H1 (cell line): Measurements from ENCODE around the gene HDAC10. TPM values are rescaled to one million over a fixed set of nuclear protein-coding genes. Genes with fewer than 3 reads are reported as not detected.

Experiments used
- CTCF ChIA-PET: fragments of 300-600 bp; sonication (Branson Sonifier 250); formaldehyde crosslinking; loops from one replicate; lab custom pipeline; 2021; ENCODE audit not compliant: partially characterized antibody; lab: Charles Lee
- POLR2A ChIA-PET: fragments of 300-600 bp; sonication (Branson Sonifier 250); formaldehyde crosslinking; loops from one replicate; lab custom pipeline; 2021; ENCODE audit warnings: inconsistent platforms; ENCODE audit not compliant: partially characterized antibody; lab: Charles Lee
- DNase-seq, 2 experiments: peaks; one replicate each; pipeline versions ENCODE4 v3.0.0 to v3.0.0-alpha.2; 2010 to 2022; ENCODE audit warnings: low spot score in 2 of 2, low read depth in 1 of 2, mixed read lengths in 1 of 2
- FAIRE-seq: peaks from 2 replicates; lab custom pipeline; 2011; peaks lifted over from hg19 to GRCh38; lab: Jason Lieb, UNC
- H2AFZ ChIP-seq: 2 replicates; pipeline ENCODE4 v1.8.1; 2012; ENCODE audit warnings: low read length, inconsistent platforms
- H2AK5ac ChIP-seq: 2 replicates; pipeline ENCODE4 v1.6.1; 2013; ENCODE audit warnings: low read depth, low read length
- H2BK120ac ChIP-seq: replicated peaks from 2 replicates; pipeline ENCODE3; 2013; ENCODE audit warnings: low read depth, low read length, inconsistent platforms
- H2BK12ac ChIP-seq: 2 replicates; pipeline ENCODE4 v1.6.1; 2013; ENCODE audit warnings: low read depth, low read length
- H2BK15ac ChIP-seq: 2 replicates; pipeline ENCODE4 v1.6.1; 2013; ENCODE audit warnings: low read length
- H2BK20ac ChIP-seq: 2 replicates; pipeline ENCODE4 v1.6.1; 2013; ENCODE audit warnings: low read length
- H2BK5ac ChIP-seq: 2 replicates; pipeline ENCODE4 v1.6.1; 2013; ENCODE audit warnings: low read depth, low read length
- H3K14ac ChIP-seq: 2 replicates; pipeline ENCODE4 v1.6.1; 2013; ENCODE audit warnings: inconsistent platforms; ENCODE audit not compliant: insufficient read length
- H3K18ac ChIP-seq: 2 replicates; pipeline ENCODE4 v1.6.1; 2013; ENCODE audit warnings: low read length; ENCODE audit errors: extremely low read depth
- H3K23ac ChIP-seq: 2 replicates; pipeline ENCODE4 v1.6.1; 2013; ENCODE audit warnings: inconsistent platforms; ENCODE audit not compliant: insufficient read length
- H3K23me2 ChIP-seq: 2 replicates; pipeline ENCODE4 v1.6.1; 2013; ENCODE audit warnings: low read depth, low read length
- H3K27ac ChIP-seq: 2 replicates; pipeline ENCODE4 v1.6.1; 2011; ENCODE audit warnings: low read depth, low read length, inconsistent platforms
- H3K27me3 ChIP-seq, 4 experiments: replicated peaks in 1 of 4; 1 replicate in 1 of 4; 2 replicates in 3 of 4; pipeline versions ENCODE4 v1.6.1 to v1.8.1; 2011 to 2013; ENCODE audit warnings: low read length in 3 of 4, mild to moderate bottlenecking in 3 of 4, inconsistent platforms in 2 of 4, mixed read lengths in 2 of 4, moderate library complexity in 1 of 4; ENCODE audit not compliant: control insufficient read depth in 3 of 4, insufficient read depth in 3 of 4; ENCODE audit errors: extremely low read depth in 1 of 4
- H3K36me3 ChIP-seq, 4 experiments: 2 replicates each; pipeline versions ENCODE4 v1.6.1 to v1.8.1; 2011 to 2013; ENCODE audit warnings: mild to moderate bottlenecking in 4 of 4, low read length in 3 of 4, moderate library complexity in 2 of 4, control low read depth in 1 of 4, inconsistent platforms in 1 of 4; ENCODE audit not compliant: insufficient read depth in 4 of 4, control insufficient read depth in 2 of 4
- H3K4ac ChIP-seq: replicated peaks from 2 replicates; pipeline ENCODE3; 2013; ENCODE audit warnings: low read length, low read depth, mixed read lengths, inconsistent platforms; ENCODE audit not compliant: insufficient read length
- H3K4me1 ChIP-seq, 4 experiments: replicated peaks in 1 of 4; 1 replicate in 1 of 4; 2 replicates in 3 of 4; pipeline versions ENCODE4 v1.6.1 to v1.8.1; 2011 to 2013; ENCODE audit warnings: low read length in 3 of 4, inconsistent platforms in 2 of 4, mixed read lengths in 1 of 4; ENCODE audit not compliant: insufficient read depth in 4 of 4, control insufficient read depth in 3 of 4
- H3K4me2 ChIP-seq, 2 experiments: 2 replicates each; pipeline versions ENCODE4 v1.6.1 to v1.8.1; 2011 to 2013; ENCODE audit warnings: low read depth in 2 of 2, low read length in 2 of 2, control low read depth in 1 of 2, inconsistent platforms in 1 of 2, mild to moderate bottlenecking in 1 of 2; ENCODE audit not compliant: insufficient read depth in 1 of 2
- H3K4me3 ChIP-seq, 4 experiments: fragments of 200-600, 300-600 bp in 1 of 4; sonication (generic), shearing (Covaris generic), sonication (Bioruptor Twin) in 1 of 4; 2 replicates each; pipeline versions ENCODE4 v1.5.1 to v1.8.1; 2011 to 2016; ENCODE audit warnings: low read length in 4 of 4, low read depth in 3 of 4, control low read depth in 2 of 4, inconsistent platforms in 2 of 4, mild to moderate bottlenecking in 2 of 4, mixed read lengths in 1 of 4, moderate library complexity in 1 of 4; ENCODE audit not compliant: insufficient read depth in 2 of 4; ENCODE audit errors: extremely low read depth in 1 of 4
- H3K56ac ChIP-seq: replicated peaks from 2 replicates; pipeline ENCODE3; 2013; ENCODE audit warnings: low read depth, mild to moderate bottlenecking, mixed read lengths, low read length, inconsistent platforms; ENCODE audit not compliant: insufficient read length
- H3K79me1 ChIP-seq: 2 replicates; pipeline ENCODE4 v1.6.1; 2013; ENCODE audit warnings: low read depth, low read length, control low read depth
- H3K79me2 ChIP-seq, 2 experiments: 2 replicates each; pipeline versions ENCODE4 v1.6.1 to v1.8.1; 2012 to 2013; ENCODE audit warnings: low read length in 2 of 2, mild to moderate bottlenecking in 2 of 2, inconsistent platforms in 1 of 2; ENCODE audit not compliant: insufficient read depth in 2 of 2, control insufficient read depth in 1 of 2
- H3K9ac ChIP-seq, 4 experiments: replicated peaks in 1 of 4; 1 replicate in 1 of 4; 2 replicates in 3 of 4; pipeline versions ENCODE4 v1.6.1 to v1.8.1; 2011 to 2013; ENCODE audit warnings: low read depth in 3 of 4, low read length in 3 of 4, control low read depth in 2 of 4, mild to moderate bottlenecking in 2 of 4, moderate library complexity in 2 of 4, inconsistent platforms in 1 of 4; ENCODE audit errors: extremely low read depth in 1 of 4
- H3K9me3 ChIP-seq, 2 experiments: 2 replicates each; pipeline versions ENCODE4 v1.6.1 to v1.8.1; 2012 to 2013; ENCODE audit warnings: mild to moderate bottlenecking in 2 of 2, moderate library complexity in 2 of 2, control low read depth in 1 of 2, inconsistent platforms in 1 of 2, low read depth in 1 of 2, low read length in 1 of 2, mixed read lengths in 1 of 2; ENCODE audit not compliant: insufficient read depth in 2 of 2
- H4K20me1 ChIP-seq, 2 experiments: replicated peaks in 1 of 2; 2 replicates each; pipeline versions ENCODE3 to v1.8.1; 2011 to 2013; ENCODE audit warnings: inconsistent platforms in 2 of 2, low read length in 2 of 2, mild to moderate bottlenecking in 1 of 2; ENCODE audit not compliant: insufficient read depth in 2 of 2, control insufficient read depth in 1 of 2
- H4K5ac ChIP-seq: 2 replicates; pipeline ENCODE4 v1.6.1; 2013; ENCODE audit warnings: low read length, low read depth, mixed read lengths, inconsistent platforms; ENCODE audit not compliant: insufficient read length
- H4K8ac ChIP-seq: 2 replicates; pipeline ENCODE4 v1.8.0; 2013; ENCODE audit warnings: mild to moderate bottlenecking, moderate library complexity, low read length, inconsistent platforms; ENCODE audit not compliant: insufficient read depth; ENCODE audit errors: extremely low read depth
- H4K91ac ChIP-seq: replicated peaks from 2 replicates; pipeline ENCODE3; 2013; ENCODE audit warnings: low read length, mixed read lengths, inconsistent platforms; ENCODE audit not compliant: insufficient read length
- CBX5 ChIP-seq: fragments of 300-800, 300-1000 bp; sonication (generic); IDR thresholded peaks from 2 replicates; pipeline ENCODE4 v1.7.1; 2016; ENCODE audit warnings: antibody characterized with exemption, low read length, low read depth
- CBX8 ChIP-seq: fragments of 300-800, 300-1000 bp; sonication (generic); IDR thresholded peaks from 2 replicates; pipeline ENCODE4 v1.7.1; 2016; ENCODE audit warnings: low read depth, low read length, borderline replicate concordance
- EZH2 ChIP-seq: fragments of 200-600 bp; sonication (generic); IDR thresholded peaks from 2 replicates; pipeline ENCODE4 v1.7.1; 2012; ENCODE audit warnings: low read depth, mild to moderate bottlenecking, moderate library complexity, low read length, inconsistent platforms; ENCODE audit not compliant: severe bottlenecking
- HDAC6 ChIP-seq: IDR thresholded peaks from one replicate; pipeline ENCODE4 v1.7.1; 2012; ENCODE audit warnings: low read depth, mild to moderate bottlenecking, inconsistent platforms, low read length, moderate library complexity
- JUN ChIP-seq: IDR thresholded peaks from 2 replicates; pipeline ENCODE4 v1.6.1; 2011; ENCODE audit warnings: low read depth, mild to moderate bottlenecking, improper control_type of control experiment, low read length
- SIRT6 ChIP-seq: IDR thresholded peaks from one replicate; pipeline ENCODE4 v1.7.1; 2012; ENCODE audit warnings: low read length, inconsistent platforms
- SP2 ChIP-seq: IDR thresholded peaks from 2 replicates; pipeline ENCODE4 v1.6.1; 2012; ENCODE audit warnings: mild to moderate bottlenecking, low read length, inconsistent platforms
- WGBS, 2 experiments: shearing (Covaris generic) in 1 of 2; methylation state at CpG; one replicate each; pipeline versions ENCODE4 v1.1.6 to v1.1.7; 2013 to 2015; ENCODE audit warnings: low lambda C conversion rate in 2 of 2, mixed read lengths in 2 of 2, inconsistent platforms in 1 of 2, low coverage in 1 of 2, missing lambda C conversion rate in 1 of 2; ENCODE audit not compliant: insufficient replicate concordance in 2 of 2, insufficient coverage in 1 of 2, insufficient read length in 1 of 2; ENCODE audit errors: extremely low coverage in 1 of 2, missing lambda C conversion rate in 1 of 2; 5-methylcytosine and 5-hydroxymethylcytosine counted together
- polyA plus RNA-seq, 7 experiments: library from polyadenylated mRNA; depleted of rRNA in 3 of 7; stranded (reverse) in 5 of 7; unstranded in 2 of 7; fragments of >200 nt in 5 of 7; fragments of 200-250 nt in 2 of 7; gene quantifications; 1 replicate in 5 of 7; 2 replicates in 1 of 7; 4 replicates in 1 of 7; pipeline versions ENCODE4 v1.2.1 to v1.2.3, GENCODE V29; 2011 to 2013; ENCODE audit warnings: missing spikeins in 2 of 7, mixed read lengths in 2 of 7
- total RNA-seq: library from RNA; stranded (reverse); fragmentation: NEBNext Ultra II Directional; extraction: Animal tissue kit (Norgen Biotek cat#: 25700); gene quantifications from 2 replicates; pipeline ENCODE4 v1.2.1, GENCODE V29; 2021
- TF ChIP-seq, protein P1 (sequence below): IDR thresholded peaks from 2 replicates; pipeline ENCODE4 v1.6.1; 2012; ENCODE audit warnings: inconsistent platforms
- TF ChIP-seq, protein P2 (sequence below): IDR thresholded peaks from 2 replicates; pipeline ENCODE4 v1.6.1; 2012; ENCODE audit warnings: inconsistent platforms
- TF ChIP-seq, protein P3 (sequence below), 3 experiments: IDR thresholded peaks; 1 replicate in 2 of 3; 2 replicates in 1 of 3; pipeline versions ENCODE4 v1.5.1 to v1.6.1; 2011; ENCODE audit warnings: low read length in 3 of 3, mild to moderate bottlenecking in 3 of 3, inconsistent platforms in 2 of 3, low read depth in 1 of 3, moderate library complexity in 1 of 3; ENCODE audit not compliant: insufficient read depth in 1 of 3; ENCODE audit errors: control extremely low read depth in 1 of 3

The HDAC10 gene
- total and polyA plus RNA-seq, 2 of the 8 experiments (the other 6 are each of a cell fraction or from before 2014, with no cell fraction given), result 11.2 to 26.4 TPM

DNA sequence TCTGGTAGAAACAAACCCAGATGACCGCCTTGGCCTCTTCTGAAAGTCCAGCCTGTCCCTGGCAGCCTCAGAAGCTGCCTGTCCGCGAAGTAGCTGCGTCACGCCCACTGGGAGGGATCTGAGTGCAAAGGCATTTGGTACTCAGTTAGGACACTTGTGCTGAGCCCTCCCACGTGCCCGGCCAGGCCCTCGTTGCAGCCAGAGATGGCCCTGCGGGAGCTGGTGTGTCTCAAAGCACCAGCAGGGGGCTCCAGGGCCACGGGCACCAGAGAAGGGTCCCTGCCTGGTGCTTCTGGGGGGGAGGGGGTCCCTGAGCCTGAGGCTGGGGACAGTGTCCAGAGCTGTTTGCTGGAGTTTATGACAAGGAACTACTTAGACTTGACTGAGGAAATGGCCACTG lies 44.5 kb downstream of the HDAC10 start:
- H3K4ac ChIP-seq, result no peak overlapping the region
- no peak for TF ChIP-seq CBX5
- no peak for TF ChIP-seq CBX8
- no peak for TF ChIP-seq HDAC6
- TF ChIP-seq, protein P1, sequence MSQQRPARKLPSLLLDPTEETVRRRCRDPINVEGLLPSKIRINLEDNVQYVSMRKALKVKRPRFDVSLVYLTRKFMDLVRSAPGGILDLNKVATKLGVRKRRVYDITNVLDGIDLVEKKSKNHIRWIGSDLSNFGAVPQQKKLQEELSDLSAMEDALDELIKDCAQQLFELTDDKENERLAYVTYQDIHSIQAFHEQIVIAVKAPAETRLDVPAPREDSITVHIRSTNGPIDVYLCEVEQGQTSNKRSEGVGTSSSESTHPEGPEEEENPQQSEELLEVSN, result peak; percentile 35; the same call in 1 of the 2 replicates
- no peak for TF ChIP-seq SIRT6
- TF ChIP-seq SP2, result no peak
- TF ChIP-seq, protein P2, sequence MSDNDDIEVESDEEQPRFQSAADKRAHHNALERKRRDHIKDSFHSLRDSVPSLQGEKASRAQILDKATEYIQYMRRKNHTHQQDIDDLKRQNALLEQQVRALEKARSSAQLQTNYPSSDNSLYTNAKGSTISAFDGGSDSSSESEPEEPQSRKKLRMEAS, result peak; percentile 73
- no peak for TF ChIP-seq EZH2
- TF ChIP-seq, protein P3, sequence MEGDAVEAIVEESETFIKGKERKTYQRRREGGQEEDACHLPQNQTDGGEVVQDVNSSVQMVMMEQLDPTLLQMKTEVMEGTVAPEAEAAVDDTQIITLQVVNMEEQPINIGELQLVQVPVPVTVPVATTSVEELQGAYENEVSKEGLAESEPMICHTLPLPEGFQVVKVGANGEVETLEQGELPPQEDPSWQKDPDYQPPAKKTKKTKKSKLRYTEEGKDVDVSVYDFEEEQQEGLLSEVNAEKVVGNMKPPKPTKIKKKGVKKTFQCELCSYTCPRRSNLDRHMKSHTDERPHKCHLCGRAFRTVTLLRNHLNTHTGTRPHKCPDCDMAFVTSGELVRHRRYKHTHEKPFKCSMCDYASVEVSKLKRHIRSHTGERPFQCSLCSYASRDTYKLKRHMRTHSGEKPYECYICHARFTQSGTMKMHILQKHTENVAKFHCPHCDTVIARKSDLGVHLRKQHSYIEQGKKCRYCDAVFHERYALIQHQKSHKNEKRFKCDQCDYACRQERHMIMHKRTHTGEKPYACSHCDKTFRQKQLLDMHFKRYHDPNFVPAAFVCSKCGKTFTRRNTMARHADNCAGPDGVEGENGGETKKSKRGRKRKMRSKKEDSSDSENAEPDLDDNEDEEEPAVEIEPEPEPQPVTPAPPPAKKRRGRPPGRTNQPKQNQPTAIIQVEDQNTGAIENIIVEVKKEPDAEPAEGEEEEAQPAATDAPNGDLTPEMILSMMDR (IDR thresholded peaks at IDR 0.05; ENCODE audit: control extremely low read depth in 1 of 3, insufficient read depth in 1 of 3, low read depth in 1 of 3, low read length in 3 of 3), result peak; percentile 52 to 66 (median 60)
- TF ChIP-seq JUN, result no peak

More for the DNA sequence above, 44.5 kb downstream of the HDAC10 start:
- no peak overlapping the region for H3K14ac ChIP-seq
- peaks cover 5% of the 10 kb centered on the region; the same call in 1 of the 2 replicates for H3K79me1 ChIP-seq
- no peak overlapping the region; the same call in 1 of the 2 replicates for H4K8ac ChIP-seq
- no peak overlapping the region for H2BK15ac ChIP-seq
- no peak overlapping the region for H2AFZ ChIP-seq
- no peak overlapping the region for H2BK120ac ChIP-seq
- H3K79me2 ChIP-seq, result peaks cover 0 to 12% of the 10 kb centered on the region in 2 experiments; a peak in 1 of 4 replicates
- H2BK20ac ChIP-seq, result no peak overlapping the region
- no peak overlapping the region for H4K5ac ChIP-seq
- no peaks in the 10 kb centered on the region for H3K27me3 ChIP-seq
- H3K4me1 ChIP-seq, result peaks cover 0 to 6% (median 5%) of the 10 kb centered on the region in 4 experiments; a peak in 6 of 7 replicates
- FAIRE-seq (no peak), DNase-seq (peak; percentile 49 to 76)
- no peak overlapping the region for H3K18ac ChIP-seq
- no peak overlapping the region for H3K56ac ChIP-seq
- POLR2A ChIA-PET, result interaction anchor here (0.6 to 3.0 kb wide), 5 partner anchors 9 to 304 kb away, joined by 3 to 10 read pairs (median 9); no protein-coding TSS in a partner anchor
- no peak overlapping the region for H3K4me3 ChIP-seq
- H2AK5ac ChIP-seq, result no peak overlapping the region
- CTCF ChIA-PET, result interaction anchor here (0.6 to 7.0 kb wide), 18 partner anchors 12 to 295 kb away, joined by 3 to 83 read pairs (median 4); partner anchors contain the start of gene TUBGCP6
- 77% methylated on average over 10 of the region's 10 CpGs; no CpG with 5 or more reads in 1 of the 2 experiments for WGBS, 2 experiments
- H4K91ac ChIP-seq, result no peak overlapping the region
- H3K9me3 ChIP-seq, result no peaks in the 10 kb centered on the region
- H3K23ac ChIP-seq, result no peak overlapping the region
- peaks cover 3% of the 10 kb centered on the region; the same call in 1 of the 2 replicates for H3K23me2 ChIP-seq
- H3K36me3 ChIP-seq, result peaks cover 0 to 20% (median 14%) of the 10 kb centered on the region in 4 experiments; a peak in 7 of 8 replicates
- H2BK12ac ChIP-seq, result no peak overlapping the region; the same call in 1 of the 2 replicates
- no peak overlapping the region for H3K9ac ChIP-seq
- no peak overlapping the region for H3K4me2 ChIP-seq
- H4K20me1 ChIP-seq, result peaks cover 6 to 33% of the 10 kb centered on the region in 2 experiments
- H3K27ac ChIP-seq, result no peak overlapping the region
- H2BK5ac ChIP-seq, result no peak overlapping the region
